ENCODE measurements around the gene MICU2. TPM values are rescaled to one million over a fixed set of nuclear protein-coding genes. Genes with fewer than 3 reads are reported as not detected.

MICU2 gene
- total and polyA plus RNA-seq, 2 of the 13 experiments (the other 11 are each of a cell fraction or from before 2014, with no cell fraction given), result 31.7 to 42.4 TPM

DNA sequence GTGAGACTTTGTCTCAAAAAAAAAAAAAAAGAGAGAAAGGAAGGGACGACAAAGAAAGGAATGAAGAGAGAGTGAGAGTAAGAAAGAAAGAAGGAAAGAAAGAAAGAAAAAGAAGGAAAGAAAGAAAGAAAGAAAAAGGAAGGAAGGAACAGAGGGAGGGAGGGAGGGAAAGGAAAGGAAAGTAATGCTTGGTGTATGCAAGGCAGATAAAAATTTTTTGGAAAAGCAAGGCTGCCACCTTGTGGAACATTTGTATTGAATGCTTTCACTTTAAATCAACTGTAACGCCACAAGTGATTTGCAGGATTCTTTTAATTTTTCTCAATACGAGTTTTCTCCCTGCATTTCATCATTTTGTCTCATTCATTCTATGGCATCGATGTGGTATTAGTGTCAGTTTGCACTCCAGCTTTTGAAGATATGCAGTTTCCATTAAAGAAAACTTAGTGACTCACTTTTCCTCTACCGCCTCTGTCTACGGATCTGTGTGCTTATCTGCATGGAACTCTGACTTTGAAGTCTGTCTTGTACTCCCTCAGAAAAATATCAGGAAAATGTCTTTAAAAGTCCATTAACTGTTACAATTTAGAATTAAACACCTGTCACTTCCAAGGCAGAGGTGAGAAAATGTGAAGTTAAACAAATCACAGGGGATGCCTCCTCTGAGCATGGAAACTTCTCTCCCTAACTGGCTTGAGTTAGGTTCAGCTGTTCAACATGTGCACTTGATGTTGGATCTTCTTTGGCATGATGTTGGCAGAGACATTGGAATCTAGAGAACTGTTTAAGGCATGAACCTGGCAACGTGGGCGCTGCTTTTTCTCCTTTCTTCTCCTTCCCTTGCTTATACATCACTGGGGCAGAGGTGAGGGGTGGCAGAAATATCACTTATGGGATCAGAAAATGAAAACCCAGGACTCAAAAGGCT, 124.8 kb downstream of the MICU2 start (continued):
- TF ChIP-seq, protein P1, sequence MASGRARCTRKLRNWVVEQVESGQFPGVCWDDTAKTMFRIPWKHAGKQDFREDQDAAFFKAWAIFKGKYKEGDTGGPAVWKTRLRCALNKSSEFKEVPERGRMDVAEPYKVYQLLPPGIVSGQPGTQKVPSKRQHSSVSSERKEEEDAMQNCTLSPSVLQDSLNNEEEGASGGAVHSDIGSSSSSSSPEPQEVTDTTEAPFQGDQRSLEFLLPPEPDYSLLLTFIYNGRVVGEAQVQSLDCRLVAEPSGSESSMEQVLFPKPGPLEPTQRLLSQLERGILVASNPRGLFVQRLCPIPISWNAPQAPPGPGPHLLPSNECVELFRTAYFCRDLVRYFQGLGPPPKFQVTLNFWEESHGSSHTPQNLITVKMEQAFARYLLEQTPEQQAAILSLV (CRISPR knock-in tag; IDR thresholded peaks at IDR 0.05; ENCODE audit: borderline replicate concordance), result no peak
- TF ChIP-seq, protein P2, sequence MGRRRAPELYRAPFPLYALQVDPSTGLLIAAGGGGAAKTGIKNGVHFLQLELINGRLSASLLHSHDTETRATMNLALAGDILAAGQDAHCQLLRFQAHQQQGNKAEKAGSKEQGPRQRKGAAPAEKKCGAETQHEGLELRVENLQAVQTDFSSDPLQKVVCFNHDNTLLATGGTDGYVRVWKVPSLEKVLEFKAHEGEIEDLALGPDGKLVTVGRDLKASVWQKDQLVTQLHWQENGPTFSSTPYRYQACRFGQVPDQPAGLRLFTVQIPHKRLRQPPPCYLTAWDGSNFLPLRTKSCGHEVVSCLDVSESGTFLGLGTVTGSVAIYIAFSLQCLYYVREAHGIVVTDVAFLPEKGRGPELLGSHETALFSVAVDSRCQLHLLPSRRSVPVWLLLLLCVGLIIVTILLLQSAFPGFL (CRISPR knock-in tag; IDR thresholded peaks at IDR 0.05), result no peak
- TF ChIP-seq MBNL3 (CRISPR knock-in tag; conservative IDR thresholded peaks at IDR 0.05) (no peak), ZNF577 (CRISPR knock-in tag; IDR thresholded peaks at IDR 0.05; ENCODE audit: borderline replicate concordance, low read depth) (no peak), ZIK1 (CRISPR knock-in tag; IDR thresholded peaks at IDR 0.05; ENCODE audit: borderline replicate concordance, low read depth) (no peak), FOXA3 (CRISPR knock-in tag; IDR thresholded peaks at IDR 0.05) (no peak), ZFP1 (CRISPR knock-in tag; IDR thresholded peaks at IDR 0.05) (no peak), TCF12 (IDR thresholded peaks at IDR 0.05) (no peak), TCF12 (CRISPR knock-in tag; IDR thresholded peaks at IDR 0.05) (no peak), HHEX (CRISPR knock-in tag; IDR thresholded peaks at IDR 0.05) (no peak), GFI1 (CRISPR knock-in tag; IDR thresholded peaks at IDR 0.05; ENCODE audit: borderline replicate concordance) (no peak), HNRNPK (IDR thresholded peaks at IDR 0.05; ENCODE audit: low read depth, low read length, poor library complexity, severe bottlenecking) (peak; percentile 92), THAP11 (CRISPR knock-in tag; IDR thresholded peaks at IDR 0.05) (no peak), ZMYM2 (CRISPR knock-in tag; IDR thresholded peaks at IDR 0.05) (no peak), ZNF512 (CRISPR knock-in tag; IDR thresholded peaks at IDR 0.05) (peak; percentile 45; the same call in 1 of the 2 replicates), ZNF768 (CRISPR knock-in tag; IDR thresholded peaks at IDR 0.05) (no peak), PHF20 (CRISPR knock-in tag; IDR thresholded peaks at IDR 0.05) (no peak)
- TF ChIP-seq, protein P3, sequence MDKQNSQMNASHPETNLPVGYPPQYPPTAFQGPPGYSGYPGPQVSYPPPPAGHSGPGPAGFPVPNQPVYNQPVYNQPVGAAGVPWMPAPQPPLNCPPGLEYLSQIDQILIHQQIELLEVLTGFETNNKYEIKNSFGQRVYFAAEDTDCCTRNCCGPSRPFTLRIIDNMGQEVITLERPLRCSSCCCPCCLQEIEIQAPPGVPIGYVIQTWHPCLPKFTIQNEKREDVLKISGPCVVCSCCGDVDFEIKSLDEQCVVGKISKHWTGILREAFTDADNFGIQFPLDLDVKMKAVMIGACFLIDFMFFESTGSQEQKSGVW (CRISPR knock-in tag; IDR thresholded peaks at IDR 0.05; ENCODE audit: borderline replicate concordance), result no peak
- TF ChIP-seq, protein P4, sequence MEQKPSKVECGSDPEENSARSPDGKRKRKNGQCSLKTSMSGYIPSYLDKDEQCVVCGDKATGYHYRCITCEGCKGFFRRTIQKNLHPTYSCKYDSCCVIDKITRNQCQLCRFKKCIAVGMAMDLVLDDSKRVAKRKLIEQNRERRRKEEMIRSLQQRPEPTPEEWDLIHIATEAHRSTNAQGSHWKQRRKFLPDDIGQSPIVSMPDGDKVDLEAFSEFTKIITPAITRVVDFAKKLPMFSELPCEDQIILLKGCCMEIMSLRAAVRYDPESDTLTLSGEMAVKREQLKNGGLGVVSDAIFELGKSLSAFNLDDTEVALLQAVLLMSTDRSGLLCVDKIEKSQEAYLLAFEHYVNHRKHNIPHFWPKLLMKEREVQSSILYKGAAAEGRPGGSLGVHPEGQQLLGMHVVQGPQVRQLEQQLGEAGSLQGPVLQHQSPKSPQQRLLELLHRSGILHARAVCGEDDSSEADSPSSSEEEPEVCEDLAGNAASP (CRISPR knock-in tag; IDR thresholded peaks at IDR 0.05; ENCODE audit: borderline replicate concordance), result no peak

All from HepG2 (cell line).